SK-N-SH treated with all-trans-retinoic acid at 6 μM for 48 hours (cell line): Measurements from ENCODE around the gene WIZ.

Experiments
- ATAC-seq: fragments of 200-7000 bp; cut with Tn5 transposase; 3 replicates; pipeline ENCODE4 v1.9.1; 2020; ENCODE audit warnings: mild to moderate bottlenecking, moderate library complexity
- ARNTL ChIP-seq: fragments of 450-650 bp; formaldehyde crosslinking; IDR thresholded peaks from 2 replicates; pipeline ENCODE4 v1.5.0; 2020; ENCODE audit warnings: low read depth, mild to moderate bottlenecking, moderate library complexity, borderline replicate concordance
- CSDC2 ChIP-seq: fragments of 250-450 bp; sonication (Bioruptor Pico); IDR thresholded peaks from 2 replicates; pipeline ENCODE4 v1.5.0; 2020; ENCODE audit warnings: mild to moderate bottlenecking, moderate library complexity
- ESRRG ChIP-seq: fragments of 250-450 bp; sonication (Bioruptor Pico); IDR thresholded peaks from 2 replicates; pipeline ENCODE4 v1.6.1; 2021; ENCODE audit warnings: mild to moderate bottlenecking
- GLIS3 ChIP-seq: fragments of 250-450 bp; sonication (Bioruptor Pico); IDR thresholded peaks from 2 replicates; pipeline ENCODE4 v1.5.0; 2020; ENCODE audit warnings: mild to moderate bottlenecking, moderate library complexity
- ISL1 ChIP-seq: fragments of 250-450 bp; sonication (Bioruptor Pico); IDR thresholded peaks from 2 replicates; pipeline ENCODE4 v2.1.2; 2022; ENCODE audit warnings: mild to moderate bottlenecking, moderate library complexity
- OSR1 ChIP-seq: fragments of 250-450 bp; sonication (Bioruptor Pico); IDR thresholded peaks from 2 replicates; pipeline ENCODE4 v1.8.0; 2022; ENCODE audit warnings: moderate library complexity, mild to moderate bottlenecking, inconsistent platforms
- PPARA ChIP-seq: fragments of 250-450 bp; sonication (Bioruptor Pico); IDR thresholded peaks from 2 replicates; pipeline ENCODE4 v1.5.0; 2020; ENCODE audit warnings: mild to moderate bottlenecking, borderline replicate concordance
- RARB ChIP-seq: fragments of 250-450 bp; sonication (Bioruptor Pico); IDR thresholded peaks from 2 replicates; pipeline ENCODE4 v1.8.0; 2021; ENCODE audit warnings: mild to moderate bottlenecking, moderate library complexity
- SNAI2 ChIP-seq: fragments of 250-450 bp; sonication (Bioruptor Pico); IDR thresholded peaks from 2 replicates; pipeline ENCODE4 v1.5.0; 2020; ENCODE audit warnings: mild to moderate bottlenecking, moderate library complexity
- TCF4 ChIP-seq: fragments of 250-450 bp; sonication (Bioruptor Pico); IDR thresholded peaks from 2 replicates; pipeline ENCODE4 v1.8.0; 2021; ENCODE audit warnings: mild to moderate bottlenecking, moderate library complexity, borderline replicate concordance
- TOX ChIP-seq: fragments of 250-450 bp; sonication (Bioruptor Pico); IDR thresholded peaks from 2 replicates; pipeline ENCODE4 v1.8.0; 2021; ENCODE audit warnings: mild to moderate bottlenecking, moderate library complexity, borderline replicate concordance
- ZFP3 ChIP-seq: fragments of 250-450 bp; sonication (Bioruptor Pico); IDR thresholded peaks from 2 replicates; pipeline ENCODE4 v1.5.0; 2020; ENCODE audit warnings: mild to moderate bottlenecking, moderate library complexity
- ZFP30 ChIP-seq: fragments of 450-650 bp; formaldehyde crosslinking; IDR thresholded peaks from 2 replicates; pipeline ENCODE4 v1.5.0; 2022; ENCODE audit warnings: mild to moderate bottlenecking, moderate library complexity
- ZNF565 ChIP-seq: fragments of 450-650 bp; formaldehyde crosslinking; conservative IDR thresholded peaks from 2 replicates; pipeline ENCODE4 v1.5.0; 2020; ENCODE audit warnings: low read depth, mild to moderate bottlenecking, moderate library complexity
- ZNF70 ChIP-seq: fragments of 450-650 bp; formaldehyde crosslinking; IDR thresholded peaks from 2 replicates; pipeline ENCODE4 v1.5.0; 2020; ENCODE audit warnings: mild to moderate bottlenecking, moderate library complexity
- ZNF8 ChIP-seq: fragments of 450-650 bp; formaldehyde crosslinking; IDR thresholded peaks from 2 replicates; pipeline ENCODE4 v1.5.0; 2020; ENCODE audit warnings: mild to moderate bottlenecking, moderate library complexity
- TF ChIP-seq, protein P1 (sequence below): fragments of 250-450 bp; sonication (Bioruptor Pico); IDR thresholded peaks from 2 replicates; pipeline ENCODE4 v1.5.1; 2020; ENCODE audit warnings: low read depth, mild to moderate bottlenecking, moderate library complexity
- TF ChIP-seq, protein P2 (sequence below): fragments of 250-450 bp; sonication (Bioruptor Pico); IDR thresholded peaks from 2 replicates; pipeline ENCODE4 v1.5.1; 2021; ENCODE audit warnings: mild to moderate bottlenecking, moderate library complexity
- TF ChIP-seq, protein P3 (sequence below): fragments of 250-450 bp; sonication (Bioruptor Pico); IDR thresholded peaks from 2 replicates; pipeline ENCODE4 v1.8.0; 2020; ENCODE audit warnings: mild to moderate bottlenecking, moderate library complexity, borderline replicate concordance
- TF ChIP-seq, protein P4 (sequence below): fragments of 250-450 bp; sonication (Bioruptor Pico); IDR thresholded peaks from 2 replicates; pipeline ENCODE4 v1.8.0; 2021; ENCODE audit warnings: low read depth, mild to moderate bottlenecking, moderate library complexity, borderline replicate concordance

WIZ gene

DNA sequence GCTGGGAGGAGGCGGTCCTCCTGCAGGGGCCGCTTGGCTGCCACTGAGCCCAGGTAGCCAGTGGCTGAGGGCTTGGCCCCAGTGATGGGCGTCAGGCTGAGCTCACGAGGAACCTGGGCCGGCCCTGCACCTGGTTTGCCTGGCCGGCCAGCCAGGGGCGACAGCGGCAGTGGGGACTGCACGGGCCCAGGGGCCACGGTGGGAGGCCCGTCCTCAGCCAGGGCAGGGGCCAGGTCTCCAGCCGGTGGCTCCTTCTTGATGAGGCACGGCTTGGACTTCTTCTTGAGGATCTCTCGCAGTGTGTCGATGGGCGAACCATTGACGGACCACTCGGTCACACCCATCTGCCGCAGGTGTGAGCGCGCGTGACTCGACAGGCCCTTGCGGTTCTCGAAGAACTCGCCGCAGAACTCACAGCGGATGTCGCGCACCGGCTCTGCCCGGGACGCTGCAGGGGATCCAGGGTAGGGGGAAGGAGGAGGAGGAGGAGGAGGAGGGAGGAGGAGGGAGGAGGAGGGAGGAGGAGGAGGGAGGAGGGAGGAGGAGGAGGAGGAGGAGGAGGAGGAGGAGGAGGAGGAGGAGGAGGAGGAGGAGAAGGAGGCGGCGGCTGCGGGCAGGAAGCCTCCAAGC is 24.3 kb downstream of the WIZ start (continued):
- TF ChIP-seq ZNF8 (CRISPR knock-in tag) (no peak), TCF4 (CRISPR knock-in tag) (no peak), CSDC2 (CRISPR knock-in tag) (no peak), TOX (CRISPR knock-in tag) (no peak)

DNA sequence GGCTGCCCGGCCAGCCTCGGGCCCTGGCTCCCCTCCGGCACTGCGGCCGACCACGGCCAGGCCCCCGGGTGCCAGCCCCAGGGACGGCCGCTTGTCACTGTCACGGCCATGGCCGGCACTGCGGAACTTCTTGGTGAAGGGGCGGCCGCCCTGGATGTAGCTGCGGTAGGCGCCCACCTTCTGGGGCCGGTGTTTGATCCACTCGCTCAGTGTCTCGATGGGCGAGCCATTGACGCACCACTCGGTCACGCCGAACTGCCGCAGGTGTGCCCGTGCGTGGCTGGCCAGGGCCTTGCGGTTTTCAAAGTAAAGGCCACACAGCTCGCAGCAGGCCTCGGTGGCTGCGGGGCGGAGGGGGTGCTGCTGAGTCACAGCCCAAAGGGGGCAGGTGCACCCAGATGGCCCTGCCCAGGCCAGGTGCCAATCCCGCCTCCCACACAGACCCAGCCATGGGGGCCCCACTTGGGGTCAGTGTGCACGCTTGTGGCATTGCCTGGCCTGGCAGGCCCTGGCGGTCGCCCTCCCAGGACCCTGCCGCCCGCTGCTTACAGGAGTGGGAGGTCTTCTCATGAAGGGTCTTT is 25.0 kb downstream of the WIZ start:
- ATAC-seq = no peak
- TF ChIP-seq ZNF565 (CRISPR knock-in tag) (no peak), ZNF8 (CRISPR knock-in tag) (no peak), ZNF70 (CRISPR knock-in tag) (no peak), TOX (CRISPR knock-in tag) (no peak), GLIS3 (CRISPR knock-in tag) (no peak)
- TF ChIP-seq, protein P1, sequence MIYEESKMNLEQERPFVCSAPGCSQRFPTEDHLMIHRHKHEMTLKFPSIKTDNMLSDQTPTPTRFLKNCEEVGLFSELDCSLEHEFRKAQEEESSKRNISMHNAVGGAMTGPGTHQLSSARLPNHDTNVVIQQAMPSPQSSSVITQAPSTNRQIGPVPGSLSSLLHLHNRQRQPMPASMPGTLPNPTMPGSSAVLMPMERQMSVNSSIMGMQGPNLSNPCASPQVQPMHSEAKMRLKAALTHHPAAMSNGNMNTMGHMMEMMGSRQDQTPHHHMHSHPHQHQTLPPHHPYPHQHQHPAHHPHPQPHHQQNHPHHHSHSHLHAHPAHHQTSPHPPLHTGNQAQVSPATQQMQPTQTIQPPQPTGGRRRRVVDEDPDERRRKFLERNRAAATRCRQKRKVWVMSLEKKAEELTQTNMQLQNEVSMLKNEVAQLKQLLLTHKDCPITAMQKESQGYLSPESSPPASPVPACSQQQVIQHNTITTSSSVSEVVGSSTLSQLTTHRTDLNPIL (CRISPR knock-in tag) = no peak
- TF ChIP-seq, protein P2, sequence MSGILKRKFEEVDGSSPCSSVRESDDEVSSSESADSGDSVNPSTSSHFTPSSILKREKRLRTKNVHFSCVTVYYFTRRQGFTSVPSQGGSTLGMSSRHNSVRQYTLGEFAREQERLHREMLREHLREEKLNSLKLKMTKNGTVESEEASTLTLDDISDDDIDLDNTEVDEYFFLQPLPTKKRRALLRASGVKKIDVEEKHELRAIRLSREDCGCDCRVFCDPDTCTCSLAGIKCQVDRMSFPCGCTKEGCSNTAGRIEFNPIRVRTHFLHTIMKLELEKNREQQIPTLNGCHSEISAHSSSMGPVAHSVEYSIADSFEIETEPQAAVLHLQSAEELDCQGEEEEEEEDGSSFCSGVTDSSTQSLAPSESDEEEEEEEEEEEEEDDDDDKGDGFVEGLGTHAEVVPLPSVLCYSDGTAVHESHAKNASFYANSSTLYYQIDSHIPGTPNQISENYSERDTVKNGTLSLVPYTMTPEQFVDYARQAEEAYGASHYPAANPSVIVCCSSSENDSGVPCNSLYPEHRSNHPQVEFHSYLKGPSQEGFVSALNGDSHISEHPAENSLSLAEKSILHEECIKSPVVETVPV (CRISPR knock-in tag) = no peak
- TF ChIP-seq, protein P3, sequence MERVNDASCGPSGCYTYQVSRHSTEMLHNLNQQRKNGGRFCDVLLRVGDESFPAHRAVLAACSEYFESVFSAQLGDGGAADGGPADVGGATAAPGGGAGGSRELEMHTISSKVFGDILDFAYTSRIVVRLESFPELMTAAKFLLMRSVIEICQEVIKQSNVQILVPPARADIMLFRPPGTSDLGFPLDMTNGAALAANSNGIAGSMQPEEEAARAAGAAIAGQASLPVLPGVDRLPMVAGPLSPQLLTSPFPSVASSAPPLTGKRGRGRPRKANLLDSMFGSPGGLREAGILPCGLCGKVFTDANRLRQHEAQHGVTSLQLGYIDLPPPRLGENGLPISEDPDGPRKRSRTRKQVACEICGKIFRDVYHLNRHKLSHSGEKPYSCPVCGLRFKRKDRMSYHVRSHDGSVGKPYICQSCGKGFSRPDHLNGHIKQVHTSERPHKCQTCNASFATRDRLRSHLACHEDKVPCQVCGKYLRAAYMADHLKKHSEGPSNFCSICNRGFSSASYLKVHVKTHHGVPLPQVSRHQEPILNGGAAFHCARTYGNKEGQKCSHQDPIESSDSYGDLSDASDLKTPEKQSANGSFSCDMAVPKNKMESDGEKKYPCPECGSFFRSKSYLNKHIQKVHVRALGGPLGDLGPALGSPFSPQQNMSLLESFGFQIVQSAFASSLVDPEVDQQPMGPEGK (CRISPR knock-in tag) = no peak

DNA sequence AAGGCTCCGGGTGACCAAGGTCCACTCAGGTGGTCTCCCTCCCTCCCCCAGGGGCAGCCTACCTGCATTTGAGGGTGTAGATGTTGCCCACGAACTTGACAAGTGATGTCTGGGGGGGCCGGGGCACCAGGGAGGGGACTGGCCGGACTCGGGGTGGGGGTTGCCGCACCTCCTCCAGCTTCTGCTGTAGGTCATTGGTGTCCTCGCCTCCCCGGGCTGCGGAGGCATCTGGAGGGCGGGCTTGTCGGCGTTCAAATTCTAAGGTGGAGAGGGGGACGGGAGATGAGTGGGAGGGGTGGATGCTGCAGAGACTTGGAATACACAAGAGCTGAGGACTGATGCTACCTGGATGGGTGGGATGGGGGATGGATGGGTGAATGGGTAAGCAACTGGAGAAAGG is 25.6 kb downstream of the WIZ start:
- TF ChIP-seq PPARA (CRISPR knock-in tag) (no peak), RARB (CRISPR knock-in tag) (no peak), CSDC2 (CRISPR knock-in tag) (no peak), ZNF8 (CRISPR knock-in tag) (no peak), ISL1 (CRISPR knock-in tag) (no peak), ESRRG (CRISPR knock-in tag) (no peak), TCF4 (CRISPR knock-in tag) (no peak), ZNF565 (CRISPR knock-in tag) (no peak)
- TF ChIP-seq, protein P4, sequence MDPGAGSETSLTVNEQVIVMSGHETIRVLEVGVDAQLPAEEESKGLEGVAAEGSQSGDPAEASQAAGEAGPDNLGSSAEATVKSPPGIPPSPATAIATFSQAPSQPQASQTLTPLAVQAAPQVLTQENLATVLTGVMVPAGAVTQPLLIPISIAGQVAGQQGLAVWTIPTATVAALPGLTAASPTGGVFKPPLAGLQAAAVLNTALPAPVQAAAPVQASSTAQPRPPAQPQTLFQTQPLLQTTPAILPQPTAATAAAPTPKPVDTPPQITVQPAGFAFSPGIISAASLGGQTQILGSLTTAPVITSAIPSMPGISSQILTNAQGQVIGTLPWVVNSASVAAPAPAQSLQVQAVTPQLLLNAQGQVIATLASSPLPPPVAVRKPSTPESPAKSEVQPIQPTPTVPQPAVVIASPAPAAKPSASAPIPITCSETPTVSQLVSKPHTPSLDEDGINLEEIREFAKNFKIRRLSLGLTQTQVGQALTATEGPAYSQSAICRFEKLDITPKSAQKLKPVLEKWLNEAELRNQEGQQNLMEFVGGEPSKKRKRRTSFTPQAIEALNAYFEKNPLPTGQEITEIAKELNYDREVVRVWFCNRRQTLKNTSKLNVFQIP (CRISPR knock-in tag) = no peak
- TF ChIP-seq, protein P2 (CRISPR knock-in tag) = no peak
- ATAC-seq = no peak

DNA sequence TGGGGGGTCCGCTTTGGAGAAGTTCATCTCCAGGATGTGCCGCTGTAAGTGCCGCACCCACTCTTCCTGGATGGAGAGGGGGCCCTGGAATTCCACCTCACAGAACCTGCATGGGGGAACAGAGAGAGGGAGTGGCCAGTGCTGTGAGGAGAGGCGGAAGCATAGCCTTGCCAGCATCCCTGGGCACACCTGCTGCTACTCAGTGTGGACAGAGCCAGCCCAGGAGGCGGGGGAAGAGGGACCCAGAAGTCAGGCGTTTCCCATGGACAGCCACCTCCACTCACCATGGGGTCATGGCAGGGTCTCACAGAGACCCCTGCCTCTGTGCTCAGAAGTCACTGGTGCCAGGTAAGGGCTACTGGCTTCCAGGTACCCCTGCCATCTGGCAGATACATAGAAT is 26.6 kb downstream of the WIZ start:
- no peak for ATAC-seq
- no peak for TF ChIP-seq CSDC2 (CRISPR knock-in tag)
- TF ChIP-seq SNAI2 (CRISPR knock-in tag) = no peak
- no peak for TF ChIP-seq OSR1 (CRISPR knock-in tag)
- TF ChIP-seq GLIS3 (CRISPR knock-in tag) = no peak
- no peak for TF ChIP-seq TOX (CRISPR knock-in tag)
- TF ChIP-seq ZNF8 (CRISPR knock-in tag) = no peak
- no peak for TF ChIP-seq ZFP30 (CRISPR knock-in tag)
- TF ChIP-seq ISL1 (CRISPR knock-in tag) = no peak
- TF ChIP-seq ZFP3 (CRISPR knock-in tag) = no peak
- TF ChIP-seq RARB (CRISPR knock-in tag) = no peak
- TF ChIP-seq TCF4 (CRISPR knock-in tag) = no peak
- TF ChIP-seq, protein P2 (CRISPR knock-in tag) = no peak
- TF ChIP-seq ARNTL (CRISPR knock-in tag) = no peak
- TF ChIP-seq, protein P4 (CRISPR knock-in tag) = no peak
- TF ChIP-seq ESRRG (CRISPR knock-in tag) = no peak
- no peak for TF ChIP-seq ZNF70 (CRISPR knock-in tag)
- TF ChIP-seq, protein P3 (CRISPR knock-in tag) = no peak
